Pancreas (tissue), 10 donors: Measurements from ENCODE around the gene IQCK. TPM values are rescaled to one million over a fixed set of nuclear protein-coding genes. Genes with fewer than 3 reads are reported as not detected.
A peak's percentile ranks its signal among the peaks of the same experiment; 100 is the strongest.

Experiments
- ATAC-seq, 4 donors: fragments of 200-7000 bp; cut with Tn5 transposase; one replicate each; pipeline versions ENCODE4 v1.8.0 to v1.9.1; 2020; ENCODE audit warnings: mild to moderate bottlenecking in 4 of 4, moderate library complexity in 4 of 4
- DNase-seq, 6 donors: peaks; one replicate each; pipeline ENCODE4 v3.0.0-alpha.2; 2020
- FAIRE-seq: peaks from 2 replicates; lab custom pipeline; 2012; peaks lifted over from hg19 to GRCh38; lab: Jason Lieb, UNC
- H3K27ac ChIP-seq, 4 donors: fragments of 200-600 bp; sonication (generic); 1 replicate in 3 of 4; 2 replicates in 1 of 4; pipeline versions ENCODE4 v1.5.0 to v1.8.0; 2020
- H3K27me3 ChIP-seq, 4 donors: fragments of 200-600 bp; one replicate each; pipeline ENCODE4 v1.8.0; 2021
- H3K36me3 ChIP-seq, 3 donors: fragments of 200-600 bp; sonication (generic) in 1 of 3; one replicate each; pipeline versions ENCODE4 v1.5.0 to v1.8.0; 2020 to 2021
- H3K4me1 ChIP-seq, 3 donors: fragments of 200-600 bp; one replicate each; pipeline ENCODE4 v1.8.0; 2021
- H3K4me3 ChIP-seq, 4 donors: fragments of 200-600 bp; sonication (generic) in 2 of 4; one replicate each; pipeline versions ENCODE4 v1.5.0 to v1.8.0; 2020 to 2021
- H3K9me3 ChIP-seq, 4 donors: fragments of 200-600 bp; one replicate each; pipeline ENCODE4 v1.8.0; 2021
- CTCF ChIP-seq, 4 donors: fragments of 200-600 bp; sonication (generic) in 3 of 4; IDR thresholded peaks; one replicate each; pipeline versions ENCODE4 v1.5.0 to v1.8.0; 2021; ENCODE audit warnings: antibody characterized with exemption in 4 of 4
- WGBS, 2 donors: extraction: QIAGEN DNeasy Blood & Tissue Kit; methylation state at CpG; one replicate each; pipeline ENCODE4 v1.1.7; 2013; 5-methylcytosine and 5-hydroxymethylcytosine counted together
- intact Hi-C, 3 donors: fragments of 100-400 bp; cut with DNase I; formaldehyde crosslinking; loops; one replicate each; pipeline versions ENCODE4 v1.11.1 to v1.14.2; 2022
- polyA plus RNA-seq, 2 donors: library from polyadenylated mRNA; stranded (reverse); fragments of 200-250 nt; gene quantifications; one replicate each; pipeline ENCODE4 v1.2.3, GENCODE V29; 2013
- total RNA-seq, 6 donors: library from RNA; stranded (reverse); fragmentation: NEBNext Ultra II Directional in 4 of 6; extraction: Animal tissue kit (Norgen Biotek cat#: 25700) in 4 of 6; gene quantifications; one replicate each; pipeline versions ENCODE4 v1.2.1 to v1.2.4, GENCODE V29; 2021 to 2023
- donor health status: healthy with polysubstance abuse.
- donor health status: DM: no; HTN: no; CAD: no; lungs with moderate emphysema.
- donor health status: DM: no; HTN: no; CAD: no.
- donor health status: control.
- donor health status: control.
- donor health status: Bipolar disorder and iron deficiency.
- donor health status: DM: yes; HTN: yes; CAD: no.
- donor health status: DM: no; HTN: no; CAD: no.
- donor health status: DM: no; HTN: no; CAD: no.
- donor health status: DM: yes; HTN: yes; CAD: no.

IQCK gene
- total and polyA plus RNA-seq, 8 donors: 6.7 to 15.5 (median 10.9) TPM

- 96 to 98% methylated on average over 4 to 5 of the region's 5 CpGs for WGBS, 2 donors
- Histone ChIP-seq H3K27me3 (no peaks in the 10 kb centered on the region), H3K4me3 (no peak overlapping the region), H3K27ac (no peak overlapping the region), H3K9me3 (no peaks in the 10 kb centered on the region), H3K36me3 (peaks cover 0 to 16% (median 5%) of the 10 kb centered on the region in 3 donors), H3K4me1 (no peaks in the 10 kb centered on the region)
- FAIRE-seq (no peak), ATAC-seq (no peak), DNase-seq (peak in 1 of 6 donors; percentile 13)
- intact Hi-C loops: no loop called here
- TF ChIP-seq CTCF (IDR thresholded peaks at IDR 0.05): no peak
Observed at GRCh38 chr16:19864566-19864965, 146.5 kb downstream of the IQCK start.

GRCh38 chr16:19868421-19868820 lies 150.3 kb downstream of the IQCK start:
- ATAC-seq (peak in 1 of 4 donors; percentile 31), FAIRE-seq (no peak), DNase-seq (no peak)
- TF ChIP-seq CTCF (IDR thresholded peaks at IDR 0.05): no peak
- H3K4me3 ChIP-seq: no peak overlapping the region
- no peaks in the 10 kb centered on the region for H3K9me3 ChIP-seq
- H3K27me3 ChIP-seq: no peaks in the 10 kb centered on the region
- intact Hi-C loops: no loop called here
- peaks cover 0 to 17% (median 0%) of the 10 kb centered on the region in 3 donors for H3K36me3 ChIP-seq
- 70 to 73% methylated on average over 9 of the region's 9 CpGs for WGBS, 2 donors
- no peaks in the 10 kb centered on the region for H3K4me1 ChIP-seq
- no peak overlapping the region for H3K27ac ChIP-seq

- intact Hi-C loops: loop anchor here in 1 of 3 donors (10.0 kb wide), 1 partner anchor 137 kb away; no protein-coding TSS in a partner anchor
- H3K9me3 ChIP-seq: no peaks in the 10 kb centered on the region
- ATAC-seq: no peak
Observed at GRCh38 chr16:19871721-19872120, 153.7 kb downstream of the IQCK start.

GRCh38 chr16:19872179-19872863 lies 154.2 kb downstream of the IQCK start:
- Histone ChIP-seq H3K27ac (no peak overlapping the region), H3K4me3 (no peak overlapping the region), H3K27me3 (no peaks in the 10 kb centered on the region), H3K36me3 (peaks cover 0 to 12% (median 0%) of the 10 kb centered on the region in 3 donors), H3K4me1 (no peaks in the 10 kb centered on the region), H3K9me3 (no peaks in the 10 kb centered on the region)
- no peak for TF ChIP-seq CTCF (IDR thresholded peaks at IDR 0.05)
- ATAC-seq: no peak
- WGBS, 2 donors: 95 to 97% methylated on average over 32 to 33 of the region's 33 CpGs
- peak in 1 of 6 donors; percentile 58 for DNase-seq
- intact Hi-C loops: loop anchor here in 1 of 3 donors (10.0 kb wide), 1 partner anchor 138 kb away; no protein-coding TSS in a partner anchor
- no peak for FAIRE-seq

More at GRCh38 chr16:19871721-19872120, 153.7 kb downstream of the IQCK start:
- Histone ChIP-seq H3K36me3 (peaks cover 0 to 15% (median 0%) of the 10 kb centered on the region in 3 donors), H3K27me3 (no peaks in the 10 kb centered on the region), H3K27ac (no peak overlapping the region), H3K4me1 (no peaks in the 10 kb centered on the region), H3K4me3 (no peak overlapping the region)
- DNase-seq (no peak), FAIRE-seq (no peak)
- 93 to 95% methylated on average over 20 of the region's 20 CpGs for WGBS, 2 donors
- TF ChIP-seq CTCF (IDR thresholded peaks at IDR 0.05): no peak

GRCh38 chr16:19872935-19873334 lies 154.9 kb downstream of the IQCK start:
- Histone ChIP-seq H3K4me1 (no peaks in the 10 kb centered on the region), H3K27me3 (no peaks in the 10 kb centered on the region), H3K4me3 (no peak overlapping the region), H3K36me3 (peaks cover 0 to 12% (median 0%) of the 10 kb centered on the region in 3 donors), H3K27ac (no peak overlapping the region), H3K9me3 (no peaks in the 10 kb centered on the region)
- TF ChIP-seq CTCF (IDR thresholded peaks at IDR 0.05): no peak
- FAIRE-seq: no peak
- 85 to 87% methylated on average over 12 of the region's 12 CpGs for WGBS, 2 donors
- DNase-seq: no peak
- intact Hi-C loops: loop anchor here in 1 of 3 donors (10.0 kb wide), 1 partner anchor 138 kb away; no protein-coding TSS in a partner anchor
- ATAC-seq: no peak
